Measurements from ENCODE around the gene COMMD1.
"Not testable (repeated sequence)": the region's sequence is repeated elsewhere in the genome, so short reads cannot be mapped to it uniquely, and the experiment has no call there.

The COMMD1 gene

DNA sequence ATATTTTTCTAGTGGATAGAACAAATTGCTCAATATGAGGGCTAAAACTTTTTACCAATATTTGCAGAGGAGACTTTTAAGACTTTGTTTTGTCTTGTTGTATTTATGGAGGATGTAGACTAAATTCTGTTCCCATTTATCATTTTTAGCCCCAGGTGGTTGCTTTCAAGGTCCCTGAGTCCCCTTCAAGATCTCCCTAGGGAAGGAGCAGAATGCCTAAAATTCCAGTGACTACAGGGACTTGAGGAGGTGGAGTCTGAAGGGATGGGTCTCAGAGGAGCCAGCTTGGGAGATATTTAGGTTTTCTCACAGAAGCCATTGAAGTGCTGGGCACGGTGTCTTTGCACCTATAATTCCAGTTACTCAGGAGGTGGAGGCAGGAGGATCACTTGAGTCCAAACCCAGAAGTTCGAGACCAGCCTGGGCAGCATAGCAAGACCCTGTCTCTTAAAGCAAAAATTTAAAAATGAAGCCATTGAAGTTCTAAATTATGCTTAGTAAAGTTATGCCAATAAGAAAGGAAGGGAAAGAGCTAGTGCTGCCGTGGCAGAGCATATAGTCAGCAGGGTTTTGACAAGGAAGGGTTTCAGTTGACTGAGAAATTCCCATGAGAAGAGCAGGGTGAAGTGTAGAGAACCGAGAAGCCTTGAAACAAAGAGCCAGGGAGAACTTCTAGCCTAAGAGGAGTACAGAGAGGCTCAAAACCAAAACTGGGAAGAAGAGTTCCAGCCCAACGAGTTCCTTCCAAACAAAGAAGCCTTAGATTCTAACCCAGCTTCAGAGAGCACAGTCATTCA, 43.4 kb downstream of the COMMD1 start:
- peaks cover under 1% of the 10 kb centered on the region for H3K4me1 Mint-ChIP-seq (ENCODE audit: low read depth)
- peaks cover 16% of the 10 kb centered on the region for H3K36me3 Mint-ChIP-seq (ENCODE audit: low read depth)
- H3K4me3 Mint-ChIP-seq: no peak overlapping the region
- no peaks in the 10 kb centered on the region for H3K27me3 Mint-ChIP-seq
- peaks cover 4% of the 10 kb centered on the region for H3K9me3 Mint-ChIP-seq
- H3K27ac Mint-ChIP-seq: no peak overlapping the region

DNA sequence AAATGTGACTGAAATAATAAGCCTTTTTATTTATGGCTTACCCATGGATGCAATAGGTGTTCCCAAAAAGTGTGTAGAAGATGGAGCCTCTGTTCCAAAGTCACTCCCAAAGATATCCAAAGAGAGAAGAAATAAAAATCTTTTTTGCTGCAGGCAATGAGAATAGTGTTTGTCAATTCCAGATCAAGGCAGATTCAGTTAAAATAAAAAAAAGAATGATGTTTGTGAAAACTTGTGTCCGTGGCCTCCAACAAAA, 43.9 kb downstream of the COMMD1 start:
- no peaks in the 10 kb centered on the region for H3K4me1 Mint-ChIP-seq (ENCODE audit: low read depth)
- H3K36me3 Mint-ChIP-seq (ENCODE audit: low read depth): peaks cover 18% of the 10 kb centered on the region
- no peak overlapping the region for H3K4me3 Mint-ChIP-seq
- H3K27me3 Mint-ChIP-seq: no peaks in the 10 kb centered on the region
- H3K9me3 Mint-ChIP-seq: peaks cover 4% of the 10 kb centered on the region
- no peak overlapping the region for H3K27ac Mint-ChIP-seq

DNA sequence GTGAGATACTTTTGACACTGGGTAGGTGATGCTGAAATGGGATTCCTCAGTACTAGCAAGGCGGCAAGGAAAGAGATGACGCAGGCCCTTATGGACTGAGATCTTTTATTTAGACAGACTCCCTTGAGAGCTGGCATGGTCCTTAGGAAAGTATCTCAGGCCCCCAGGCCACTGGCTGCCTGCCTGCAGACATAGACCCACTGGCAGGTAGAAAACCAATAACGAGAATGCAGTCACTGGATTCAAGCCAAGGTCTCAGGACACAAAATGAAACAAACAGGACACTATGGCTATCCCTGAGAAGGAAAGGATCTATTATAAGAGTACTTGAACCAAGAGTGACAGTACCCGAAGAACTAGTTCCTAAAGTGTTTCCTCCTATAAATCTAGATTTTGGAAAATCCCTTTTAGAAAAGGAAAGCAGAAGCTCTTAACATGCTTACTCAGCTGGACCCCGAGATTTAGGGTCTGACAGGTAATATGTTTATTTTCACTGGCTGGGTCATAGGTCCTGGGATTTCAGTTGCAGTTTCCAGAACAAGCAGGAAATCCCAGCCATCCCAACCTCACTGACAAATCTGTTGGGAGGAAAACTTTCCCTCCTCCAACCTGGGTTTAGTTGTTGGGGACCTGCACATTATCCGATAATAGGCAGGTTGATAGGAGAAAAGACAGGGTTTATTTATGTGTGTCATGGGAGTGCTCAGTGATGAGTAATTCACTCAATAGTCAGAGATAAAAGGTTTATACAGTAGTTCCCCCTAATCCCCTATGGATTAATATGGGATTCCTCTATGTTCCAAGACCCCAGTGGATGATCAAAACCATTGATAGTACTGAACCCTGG, 44.5 kb downstream of the COMMD1 start:
- H3K4me1 Mint-ChIP-seq (ENCODE audit: low read depth): no peaks in the 10 kb centered on the region
- H3K36me3 Mint-ChIP-seq (ENCODE audit: low read depth): peaks cover 19% of the 10 kb centered on the region

DNA sequence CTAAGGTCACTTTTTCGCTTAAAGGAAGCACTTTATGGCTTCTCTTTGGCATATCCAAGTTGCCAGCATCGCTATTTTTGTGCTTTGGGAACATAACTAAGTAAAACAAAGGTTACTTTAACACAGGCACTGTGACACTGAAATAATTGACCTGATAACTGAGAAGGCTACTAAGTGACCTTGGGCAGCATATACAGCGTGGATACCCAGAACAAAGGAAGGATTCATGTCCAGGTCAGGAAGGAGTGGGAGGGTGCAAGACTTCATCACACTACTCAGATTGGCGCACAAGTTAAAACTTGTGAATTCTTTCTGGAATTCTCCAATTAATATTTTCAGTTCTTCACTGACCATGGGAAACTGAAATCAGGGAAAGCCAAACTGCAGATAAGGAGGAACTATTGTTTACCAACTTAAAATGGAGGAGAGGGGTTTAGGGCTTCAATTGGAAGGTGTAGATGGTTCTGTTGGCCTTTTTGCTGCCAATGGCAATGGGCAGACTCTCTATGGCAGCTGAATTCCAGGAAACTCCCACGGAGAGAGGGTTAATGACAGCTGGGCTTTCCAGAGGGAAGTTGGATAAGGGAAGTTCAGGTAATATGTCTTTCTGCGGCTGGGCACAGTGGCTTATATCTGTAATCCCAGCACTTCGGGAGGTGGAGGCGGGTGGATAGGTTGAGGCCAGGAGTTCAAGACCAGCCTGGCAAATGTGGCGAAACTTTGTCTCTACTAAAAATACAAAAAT, 45.3 kb downstream of the COMMD1 start:
- H3K4me3 Mint-ChIP-seq: no peak overlapping the region
- H3K27ac Mint-ChIP-seq: no peak overlapping the region
- no peaks in the 10 kb centered on the region for H3K27me3 Mint-ChIP-seq
- H3K36me3 Mint-ChIP-seq (ENCODE audit: low read depth): peaks cover 19% of the 10 kb centered on the region
- peaks cover 4% of the 10 kb centered on the region for H3K9me3 Mint-ChIP-seq
- H3K4me1 Mint-ChIP-seq (ENCODE audit: low read depth): no peaks in the 10 kb centered on the region

More for the DNA sequence above, 44.5 kb downstream of the COMMD1 start:
- H3K4me3 Mint-ChIP-seq: no peak overlapping the region
- peaks cover 4% of the 10 kb centered on the region for H3K9me3 Mint-ChIP-seq
- no peak overlapping the region for H3K27ac Mint-ChIP-seq
- no peaks in the 10 kb centered on the region for H3K27me3 Mint-ChIP-seq

DNA sequence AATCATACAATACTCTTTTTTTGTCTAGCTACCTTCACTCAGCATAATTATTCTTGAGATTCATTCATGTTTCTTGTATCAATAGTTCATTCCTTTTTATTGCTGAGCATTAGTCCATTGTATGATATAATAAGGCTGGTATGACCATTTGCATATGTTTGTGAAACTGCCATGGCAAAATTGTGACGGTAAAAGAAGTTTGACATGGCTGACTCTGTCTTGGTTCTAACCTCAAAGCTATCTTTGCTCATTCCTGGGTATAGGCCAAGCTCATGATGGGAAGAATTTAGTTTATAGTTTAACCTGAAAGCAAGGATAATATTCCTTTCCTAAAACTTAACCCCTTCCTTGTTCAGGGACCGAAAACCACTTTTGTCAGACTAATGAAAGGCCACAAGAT, 46.4 kb downstream of the COMMD1 start:
- H3K4me1 Mint-ChIP-seq (ENCODE audit: low read depth): no peaks in the 10 kb centered on the region
- peaks cover 19% of the 10 kb centered on the region for H3K36me3 Mint-ChIP-seq (ENCODE audit: low read depth)
- H3K9me3 Mint-ChIP-seq: peaks cover 4% of the 10 kb centered on the region
- no peak overlapping the region for H3K4me3 Mint-ChIP-seq
- H3K27ac Mint-ChIP-seq: no peak overlapping the region
- no peaks in the 10 kb centered on the region for H3K27me3 Mint-ChIP-seq

DNA sequence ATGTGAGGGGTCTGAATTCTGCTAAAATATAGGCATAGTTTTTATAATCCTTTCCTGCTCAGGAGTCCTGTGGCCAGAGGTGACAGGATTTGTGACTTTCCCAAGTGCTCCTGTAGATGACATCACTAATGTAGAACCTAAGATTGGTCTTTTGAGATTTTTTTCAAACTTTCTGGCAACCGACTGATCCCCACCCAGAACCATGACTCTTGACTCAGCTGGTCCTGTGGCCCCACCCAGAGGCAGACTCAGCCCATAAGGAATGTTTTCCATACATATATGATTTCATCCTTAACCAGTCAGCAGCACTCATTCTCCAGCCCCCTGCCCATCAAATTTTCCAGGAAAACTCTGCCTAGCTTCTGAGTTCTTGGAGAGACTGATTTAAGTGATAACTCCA, 46.8 kb downstream of the COMMD1 start:
- no peaks in the 10 kb centered on the region for H3K4me1 Mint-ChIP-seq (ENCODE audit: low read depth)
- no peak overlapping the region for H3K4me3 Mint-ChIP-seq
- no peaks in the 10 kb centered on the region for H3K27me3 Mint-ChIP-seq
- H3K36me3 Mint-ChIP-seq (ENCODE audit: low read depth): peaks cover 19% of the 10 kb centered on the region
- no peak overlapping the region for H3K27ac Mint-ChIP-seq
- H3K9me3 Mint-ChIP-seq: peaks cover 4% of the 10 kb centered on the region

DNA sequence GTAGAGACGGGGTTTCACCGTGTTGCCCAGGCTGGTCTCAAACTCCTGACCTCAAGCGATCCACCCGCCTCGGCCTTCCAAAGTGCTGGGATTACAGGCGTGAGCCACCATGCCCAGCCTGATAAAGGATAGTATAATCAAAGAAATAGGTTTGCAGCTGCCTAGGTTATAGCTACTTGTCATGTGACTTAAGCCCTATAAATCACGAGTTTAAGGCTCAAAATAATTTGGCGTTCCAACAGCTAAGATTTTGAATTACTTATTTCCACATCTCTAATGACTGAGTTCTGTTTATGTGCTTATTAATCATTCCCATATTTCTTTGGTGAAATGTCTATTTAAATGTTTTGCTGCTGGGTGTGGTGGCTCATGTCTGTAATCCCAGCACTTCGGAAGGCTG, 49.4 kb downstream of the COMMD1 start:
- H3K27ac Mint-ChIP-seq; H3K9me3 Mint-ChIP-seq; H3K4me3 Mint-ChIP-seq; H3K4me1 Mint-ChIP-seq (ENCODE audit: low read depth); H3K27me3 Mint-ChIP-seq: not testable (repeated sequence)
- peaks cover 14% of the 10 kb centered on the region for H3K36me3 Mint-ChIP-seq (ENCODE audit: low read depth)

DNA sequence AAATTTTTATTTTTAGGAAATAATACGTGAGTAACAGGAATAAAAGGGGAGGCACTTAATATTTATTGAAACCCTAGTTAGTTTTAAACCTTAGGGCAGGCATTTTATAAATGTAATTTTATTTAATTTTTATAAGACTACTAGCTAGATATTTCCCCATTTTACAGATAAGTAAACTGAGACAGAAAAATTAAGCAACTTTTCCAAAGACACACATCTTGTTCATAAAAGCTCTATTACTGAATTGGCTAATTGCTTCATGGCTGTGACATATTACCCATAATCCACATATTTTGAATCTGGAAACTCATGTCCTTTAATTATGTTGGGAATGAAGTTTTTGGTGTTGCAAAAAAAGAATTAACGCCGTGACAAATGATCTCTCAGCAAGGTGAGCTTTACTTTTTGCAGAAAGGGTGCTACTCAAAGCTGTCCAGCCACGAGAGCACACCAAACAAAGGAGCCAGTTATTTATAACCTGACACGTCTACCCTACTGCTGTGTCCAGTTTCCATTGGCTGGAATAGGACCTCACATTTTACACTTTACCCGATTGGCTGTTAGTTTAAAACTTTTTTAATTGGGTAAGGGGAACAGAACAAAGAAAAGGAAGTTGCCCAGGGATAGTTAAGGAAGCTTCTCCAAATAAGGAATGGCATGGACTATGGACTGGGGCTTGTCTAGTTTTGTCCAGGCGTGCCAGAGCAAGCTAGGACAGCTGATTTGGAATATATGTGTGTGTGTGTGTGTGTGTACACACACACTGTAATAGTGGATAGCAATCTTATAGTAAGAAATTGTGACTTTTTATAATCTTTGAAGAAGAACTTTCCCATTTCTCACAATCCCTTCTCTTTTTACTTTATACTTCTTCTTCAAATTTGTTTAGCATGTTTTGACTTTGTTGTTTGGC, 54.2 kb downstream of the COMMD1 start:
- no peaks in the 10 kb centered on the region for H3K9me3 Mint-ChIP-seq
- no peak overlapping the region for H3K27ac Mint-ChIP-seq

DNA sequence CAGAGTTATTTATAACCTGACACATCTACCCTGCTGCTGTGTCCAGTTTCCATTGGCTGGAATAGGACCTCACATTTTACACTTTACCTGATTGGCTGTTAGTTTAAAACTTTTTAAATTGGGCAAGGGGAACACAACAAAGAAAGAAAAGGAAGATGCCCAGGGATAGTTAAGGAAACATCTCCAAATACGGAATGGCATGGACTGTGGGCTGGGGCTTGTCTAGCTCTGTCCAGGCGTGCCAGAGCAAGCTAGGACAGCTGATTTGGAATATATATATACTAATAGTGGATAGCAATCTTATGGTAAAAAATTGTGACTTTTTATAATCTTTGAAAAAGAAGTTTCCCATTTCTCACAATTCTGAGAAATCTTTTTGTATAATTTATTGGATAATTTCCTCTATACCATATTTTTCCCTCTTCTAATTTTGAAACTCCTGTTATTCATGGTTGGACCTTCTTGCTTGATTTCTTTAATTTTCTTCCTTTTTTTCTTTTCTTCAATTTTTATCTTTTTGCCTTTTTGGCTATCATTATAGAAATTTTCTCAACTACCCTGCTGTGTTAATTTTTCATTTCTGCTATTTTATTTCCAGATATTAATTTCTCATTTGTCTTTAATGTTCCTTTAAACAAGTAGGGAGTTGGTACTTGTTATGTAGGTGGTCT, 55.9 kb downstream of the COMMD1 start:
- H3K27me3 Mint-ChIP-seq: no peaks in the 10 kb centered on the region
- peaks cover 16% of the 10 kb centered on the region for H3K36me3 Mint-ChIP-seq (ENCODE audit: low read depth)
- H3K4me3 Mint-ChIP-seq: no peak overlapping the region
- no peaks in the 10 kb centered on the region for H3K9me3 Mint-ChIP-seq
- no peak overlapping the region for H3K27ac Mint-ChIP-seq
- H3K4me1 Mint-ChIP-seq (ENCODE audit: low read depth): peaks cover 8% of the 10 kb centered on the region

More for the DNA sequence above, 54.2 kb downstream of the COMMD1 start:
- Mint-ChIP-seq H3K36me3 (ENCODE audit: low read depth) (peaks cover 16% of the 10 kb centered on the region), H3K27me3 (no peaks in the 10 kb centered on the region), H3K4me3 (no peak overlapping the region), H3K4me1 (ENCODE audit: low read depth) (peaks cover 8% of the 10 kb centered on the region)

DNA sequence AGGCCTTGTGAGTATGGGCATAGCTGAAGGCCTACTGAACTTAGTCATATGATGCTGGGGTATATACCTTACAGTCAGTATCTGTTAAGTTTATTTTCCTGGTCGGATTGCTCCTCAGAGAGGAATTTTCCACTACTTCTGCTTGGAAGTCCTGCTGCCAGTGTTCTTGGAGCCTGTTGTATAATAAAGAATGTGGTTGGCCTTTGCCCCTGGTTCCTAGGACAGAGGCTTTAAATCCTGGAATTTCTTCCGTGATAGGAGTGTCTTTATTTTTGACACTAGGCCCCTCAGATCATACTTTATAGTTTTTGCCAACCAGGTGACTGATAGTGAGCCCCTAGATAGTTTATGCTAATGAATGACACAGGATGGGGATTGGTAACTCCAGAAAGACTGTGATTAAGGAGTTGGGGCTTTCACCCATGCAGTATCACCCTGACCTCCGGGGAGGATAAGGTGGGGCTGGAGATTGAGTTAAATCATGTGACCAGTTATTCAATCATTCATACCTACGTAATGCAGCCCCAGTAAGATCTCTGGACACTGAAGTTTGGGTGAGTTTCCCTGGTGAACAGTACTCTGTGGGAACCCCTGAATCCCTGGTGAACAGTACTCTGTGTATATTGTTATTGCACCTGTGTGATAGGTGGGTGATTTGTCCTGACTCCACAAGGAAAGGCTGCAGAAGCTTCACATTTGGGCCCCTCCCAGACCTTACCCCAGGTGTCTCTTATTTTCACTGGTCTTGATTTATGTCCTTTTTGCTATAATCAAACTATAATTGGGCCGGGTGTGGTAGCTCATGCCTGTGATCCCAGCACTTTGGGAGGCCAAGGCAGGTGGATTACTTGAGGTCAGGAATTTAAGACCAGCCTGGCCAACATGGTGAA, 56.9 kb downstream of the COMMD1 start:
- peaks cover 8% of the 10 kb centered on the region for H3K4me1 Mint-ChIP-seq (ENCODE audit: low read depth)
- no peaks in the 10 kb centered on the region for H3K27me3 Mint-ChIP-seq
- no peak overlapping the region for H3K4me3 Mint-ChIP-seq
- H3K27ac Mint-ChIP-seq: no peak overlapping the region
- H3K36me3 Mint-ChIP-seq (ENCODE audit: low read depth): peaks cover 16% of the 10 kb centered on the region
- H3K9me3 Mint-ChIP-seq: no peaks in the 10 kb centered on the region

DNA sequence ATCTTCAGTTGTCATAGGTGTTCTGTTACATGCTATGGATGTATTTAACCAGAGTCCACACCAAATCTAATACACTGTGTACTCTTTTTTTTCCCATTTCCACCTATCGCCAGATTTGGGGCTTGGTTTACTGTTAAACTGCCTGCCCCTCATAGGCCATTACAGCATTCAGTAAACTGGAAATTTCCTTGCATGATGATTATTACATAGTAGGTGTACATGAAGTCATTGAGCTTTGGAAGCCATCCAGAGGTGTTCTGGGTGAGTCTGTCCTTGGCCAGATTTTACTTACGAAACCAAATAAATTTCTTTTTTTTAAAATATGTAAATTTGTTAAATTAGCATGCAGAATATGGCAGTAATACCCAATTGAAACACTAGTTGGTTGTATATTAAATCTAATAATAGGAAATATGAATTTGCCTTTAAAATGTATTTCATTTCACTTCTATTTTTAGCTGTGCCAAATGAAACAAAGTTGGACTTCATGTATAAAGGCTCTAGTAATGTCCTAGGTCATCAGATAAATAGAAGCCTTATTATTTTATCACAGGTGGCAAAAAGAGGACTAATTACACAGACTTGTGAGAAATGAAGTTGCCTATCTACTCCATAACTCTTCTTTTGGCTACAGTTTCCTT, 60.7 kb downstream of the COMMD1 start:
- no peak overlapping the region for H3K4me3 Mint-ChIP-seq
- no peaks in the 10 kb centered on the region for H3K27me3 Mint-ChIP-seq
- no peaks in the 10 kb centered on the region for H3K9me3 Mint-ChIP-seq
- no peak overlapping the region for H3K27ac Mint-ChIP-seq
- H3K36me3 Mint-ChIP-seq (ENCODE audit: low read depth): peaks cover 4% of the 10 kb centered on the region
- H3K4me1 Mint-ChIP-seq (ENCODE audit: low read depth): no peaks in the 10 kb centered on the region

DNA sequence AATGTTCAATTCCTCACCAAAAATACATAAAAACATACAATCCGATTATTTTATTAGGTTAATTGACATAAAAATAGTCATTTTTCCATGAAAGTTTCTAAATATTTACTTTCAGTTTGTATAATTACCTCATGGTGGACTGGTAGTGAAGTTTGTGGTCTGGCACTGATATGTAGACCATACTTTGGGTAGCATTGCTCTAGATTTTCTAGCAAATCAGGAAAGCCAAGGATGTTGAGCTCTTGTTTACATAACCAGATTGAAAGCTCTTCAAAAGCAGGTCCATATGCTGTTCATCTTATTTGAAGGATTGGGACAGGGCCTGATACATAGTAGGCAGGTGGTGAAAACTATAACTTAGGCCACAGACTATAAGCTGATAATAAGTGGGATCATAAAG, 61.8 kb downstream of the COMMD1 start:
- no peak overlapping the region for H3K4me3 Mint-ChIP-seq
- no peaks in the 10 kb centered on the region for H3K27me3 Mint-ChIP-seq
- no peak overlapping the region for H3K27ac Mint-ChIP-seq
- no peaks in the 10 kb centered on the region for H3K9me3 Mint-ChIP-seq
- peaks cover 4% of the 10 kb centered on the region for H3K36me3 Mint-ChIP-seq (ENCODE audit: low read depth)
- no peaks in the 10 kb centered on the region for H3K4me1 Mint-ChIP-seq (ENCODE audit: low read depth)

DNA sequence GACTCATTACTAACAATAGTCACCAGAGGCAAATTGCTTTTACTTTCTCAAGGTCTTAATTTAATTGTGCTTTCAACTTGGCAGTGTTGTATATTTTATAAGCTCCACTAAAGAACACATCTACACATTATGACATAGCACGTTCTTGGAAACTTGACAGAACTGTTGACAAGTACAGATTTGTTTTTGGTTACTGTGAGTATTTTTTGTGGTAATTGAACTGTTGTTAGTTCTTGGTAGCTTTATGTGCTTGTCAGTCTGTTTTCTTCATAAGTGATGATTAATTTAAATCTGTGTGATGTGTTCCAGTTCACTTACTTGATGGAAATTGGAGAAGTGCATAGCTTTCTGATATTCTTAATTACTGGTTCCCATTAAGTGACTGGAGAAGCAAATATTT, 63.9 kb downstream of the COMMD1 start:
- Mint-ChIP-seq H3K36me3 (ENCODE audit: low read depth) (no peaks in the 10 kb centered on the region), H3K4me3 (no peak overlapping the region), H3K27me3 (no peaks in the 10 kb centered on the region), H3K9me3 (no peaks in the 10 kb centered on the region), H3K4me1 (ENCODE audit: low read depth) (no peaks in the 10 kb centered on the region), H3K27ac (no peak overlapping the region)

All from stimulated activated naive CD8-positive, alpha-beta T cell treated with anti-CD3 and anti-CD28 coated beads, Interleukin-15, Interleukin-2, amounts not matched to agents 100 ng/mL and 50 ng/mL, for 24 hours (primary cell).